SK-N-SH (cell line): ENCODE data around the gene IQGAP2.

Source experiments
- CTCF ChIP-seq: fragments of 200-600 bp; sonication (generic); IDR thresholded peaks from 2 replicates; pipeline ENCODE4 v1.6.1; 2017; ENCODE audit warnings: antibody characterized with exemption, mild to moderate bottlenecking, moderate library complexity
- EP300 ChIP-seq, 2 experiments: IDR thresholded peaks; 2 replicates each; pipeline versions ENCODE4 v1.4.0 to v1.6.1; 2012; ENCODE audit warnings: borderline replicate concordance in 1 of 2, low read depth in 1 of 2, low read length in 1 of 2
- GABPA ChIP-seq: IDR thresholded peaks from 2 replicates; pipeline ENCODE4 v1.4.0; 2012; ENCODE audit warnings: low read depth, mild to moderate bottlenecking
- IRF3 ChIP-seq: fragments of 150-350 bp; IDR thresholded peaks from 2 replicates; pipeline ENCODE4 v1.6.1; 2016; ENCODE audit warnings: mild to moderate bottlenecking, low read depth, low read length
- JUND ChIP-seq: IDR thresholded peaks from 2 replicates; pipeline ENCODE4 v1.4.0; 2012
- MAX ChIP-seq: IDR thresholded peaks from 2 replicates; pipeline ENCODE4 v1.4.0; 2012; ENCODE audit warnings: low read depth
- POLR2AphosphoS5 ChIP-seq: IDR thresholded peaks from 2 replicates; pipeline ENCODE4 v1.6.1; 2012; ENCODE audit warnings: low read depth, low read length
- RAD21 ChIP-seq: IDR thresholded peaks from 2 replicates; pipeline ENCODE4 v1.6.1; 2012; ENCODE audit warnings: mild to moderate bottlenecking, low read length
- RFX5 ChIP-seq: IDR thresholded peaks from 2 replicates; pipeline ENCODE4 v1.6.1; 2012; ENCODE audit warnings: mild to moderate bottlenecking, improper control_type of control experiment, low read length
- TF ChIP-seq, protein P1 (sequence below): fragments of 150-350 bp; IDR thresholded peaks from 2 replicates; pipeline ENCODE4 v1.6.1; 2017; ENCODE audit warnings: antibody characterized with exemption, low read length, low read depth, borderline replicate concordance

GRCh38 chr5:76460104-76460503, 57.0 kb downstream of the IQGAP2 start:
- TF ChIP-seq POLR2AphosphoS5 (no peak), RFX5 (no peak), CTCF (no peak), RAD21 (no peak), JUND (no peak), IRF3 (no peak), EP300 (IDR thresholded peaks at IDR 0.05; ENCODE audit: borderline replicate concordance in 1 of 2, low read depth in 1 of 2, low read length in 1 of 2) (no peak), MAX (no peak), GABPA (no peak)
- TF ChIP-seq, protein P1, sequence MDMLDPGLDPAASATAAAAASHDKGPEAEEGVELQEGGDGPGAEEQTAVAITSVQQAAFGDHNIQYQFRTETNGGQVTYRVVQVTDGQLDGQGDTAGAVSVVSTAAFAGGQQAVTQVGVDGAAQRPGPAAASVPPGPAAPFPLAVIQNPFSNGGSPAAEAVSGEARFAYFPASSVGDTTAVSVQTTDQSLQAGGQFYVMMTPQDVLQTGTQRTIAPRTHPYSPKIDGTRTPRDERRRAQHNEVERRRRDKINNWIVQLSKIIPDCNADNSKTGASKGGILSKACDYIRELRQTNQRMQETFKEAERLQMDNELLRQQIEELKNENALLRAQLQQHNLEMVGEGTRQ: no peak
